ENCODE results near the gene ANAPC2. TPM values are rescaled to one million over a fixed set of nuclear protein-coding genes. Genes with fewer than 3 reads are reported as not detected.

Gene ANAPC2
- polyA plus RNA-seq, 4 donors, result 37.1 to 50.4 (median 40.9) TPM

DNA sequence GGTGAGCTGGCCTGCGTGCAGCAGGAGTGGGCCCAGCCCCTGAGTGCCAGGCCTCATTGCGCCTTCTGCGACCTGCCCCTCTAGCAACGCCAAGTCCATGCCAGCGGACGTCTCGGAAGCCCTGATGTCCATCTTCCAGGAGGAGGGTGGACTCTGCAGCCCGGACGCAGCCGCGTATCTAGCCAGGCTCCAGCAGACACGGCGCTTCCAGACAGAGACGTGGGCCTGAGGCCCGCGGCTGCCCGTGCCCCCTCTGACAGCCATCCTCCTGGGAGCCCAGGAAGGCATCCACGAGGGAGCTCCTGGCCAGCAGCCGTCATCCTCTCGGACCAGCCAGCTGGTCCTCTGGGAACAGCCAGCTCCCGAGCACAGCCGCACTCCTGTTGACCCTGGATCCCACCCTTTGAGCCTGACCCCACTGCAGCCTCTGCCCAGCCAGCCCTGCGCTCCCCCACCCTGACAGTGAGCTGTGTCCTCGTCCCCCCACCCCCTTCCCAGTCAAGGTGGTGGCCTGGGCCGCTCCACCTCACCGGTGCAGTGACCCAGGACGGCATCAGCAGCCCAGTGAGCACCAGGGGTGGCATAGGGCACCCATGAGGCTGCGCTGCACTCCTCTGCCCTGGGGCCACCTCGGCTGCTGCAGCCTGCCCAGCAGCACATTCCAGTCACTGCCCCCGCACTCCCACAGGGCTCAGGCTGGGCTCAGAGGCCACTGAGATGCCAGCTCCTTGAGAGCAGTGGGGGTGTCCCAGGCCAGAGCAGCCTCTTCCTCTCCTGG lies 28.0 kb upstream of the ANAPC2 start:
- no peak for DNase-seq (ENCODE audit: low read depth in 4 of 4, low spot score in 3 of 4)

GRCh38 chr9:137215196-137215986 lies 27.0 kb upstream of the ANAPC2 start:
- no peak for DNase-seq (ENCODE audit: low read depth in 4 of 4, low spot score in 3 of 4)

GRCh38 chr9:137214620-137215019 lies 26.3 kb upstream of the ANAPC2 start:
- DNase-seq (ENCODE audit: low read depth in 4 of 4, low spot score in 3 of 4), result no peak

- DNase-seq (ENCODE audit: low read depth in 4 of 4, low spot score in 3 of 4), result no peak
These were observed 25.1 kb upstream of the ANAPC2 start for GRCh38 chr9:137213160-137214060.

DNA sequence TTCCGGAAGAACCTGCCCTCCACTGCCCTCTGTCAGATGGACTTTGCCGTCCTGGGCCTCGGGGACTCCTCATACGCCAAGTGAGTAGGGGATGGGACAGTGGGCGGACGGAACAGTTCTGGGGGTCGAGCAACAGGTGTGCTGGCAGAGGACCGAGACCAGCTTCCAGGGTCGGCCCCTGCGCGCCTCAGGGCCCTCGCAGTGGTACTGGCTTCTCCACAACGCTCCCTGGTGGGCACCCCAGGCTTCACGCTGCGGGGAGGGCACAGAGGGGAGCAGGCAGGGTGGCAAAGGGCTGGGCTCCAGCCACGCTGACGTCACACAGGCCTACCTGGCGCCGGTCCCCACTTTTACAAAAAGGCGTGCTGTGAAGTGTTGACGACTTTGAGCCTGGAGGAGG lies 24.2 kb upstream of the ANAPC2 start:
- DNase-seq (ENCODE audit: low read depth in 4 of 4, low spot score in 3 of 4), result no peak

DNA sequence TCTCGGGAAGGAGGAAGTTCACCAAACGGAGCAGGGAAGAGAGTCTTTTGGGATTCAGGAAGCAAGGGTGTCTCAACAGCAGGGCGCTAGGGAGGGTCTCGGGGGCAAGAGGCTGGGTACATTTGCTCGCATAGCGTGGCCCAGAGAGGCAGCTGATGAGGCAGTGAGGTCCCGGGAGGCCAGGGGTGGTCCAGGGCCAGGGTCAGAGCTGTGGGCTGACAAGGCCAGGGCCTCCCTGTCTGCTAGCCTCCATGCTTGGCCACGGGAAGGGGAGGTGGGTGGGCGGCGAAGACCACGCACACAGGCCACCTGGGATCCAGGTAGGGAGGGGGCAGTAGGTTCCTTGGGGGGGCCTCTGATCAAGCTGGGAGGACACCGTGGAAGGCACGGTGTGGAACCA lies 23.2 kb upstream of the ANAPC2 start:
- no peak for DNase-seq (ENCODE audit: low read depth in 4 of 4, low spot score in 3 of 4)

GRCh38 chr9:137206602-137207001 lies 18.2 kb upstream of the ANAPC2 start:
- no peak for DNase-seq (ENCODE audit: low read depth in 4 of 4, low spot score in 3 of 4)

GRCh38 chr9:137205126-137206069 lies 17.0 kb upstream of the ANAPC2 start, which contains the start of the genes NDOR1 and TMEM203:
Gene NDOR1 (plus strand): TSS chr9:137205700. CDS start chr9:137205778, 78 bp downstream.
Gene TMEM203 (minus strand): TSS chr9:137205648. CDS start chr9:137205414, 234 bp downstream.
- DNase-seq (ENCODE audit: low read depth in 4 of 4, low spot score in 3 of 4), result peak; percentile 76 to 89 (median 80)

- no peak for DNase-seq (ENCODE audit: low read depth in 4 of 4, low spot score in 3 of 4)
These were observed 16.4 kb upstream of the ANAPC2 start for GRCh38 chr9:137204731-137205125.

GRCh38 chr9:137202966-137203365 lies 14.6 kb upstream of the ANAPC2 start:
- no peak for DNase-seq (ENCODE audit: low read depth in 4 of 4, low spot score in 3 of 4)

DNA sequence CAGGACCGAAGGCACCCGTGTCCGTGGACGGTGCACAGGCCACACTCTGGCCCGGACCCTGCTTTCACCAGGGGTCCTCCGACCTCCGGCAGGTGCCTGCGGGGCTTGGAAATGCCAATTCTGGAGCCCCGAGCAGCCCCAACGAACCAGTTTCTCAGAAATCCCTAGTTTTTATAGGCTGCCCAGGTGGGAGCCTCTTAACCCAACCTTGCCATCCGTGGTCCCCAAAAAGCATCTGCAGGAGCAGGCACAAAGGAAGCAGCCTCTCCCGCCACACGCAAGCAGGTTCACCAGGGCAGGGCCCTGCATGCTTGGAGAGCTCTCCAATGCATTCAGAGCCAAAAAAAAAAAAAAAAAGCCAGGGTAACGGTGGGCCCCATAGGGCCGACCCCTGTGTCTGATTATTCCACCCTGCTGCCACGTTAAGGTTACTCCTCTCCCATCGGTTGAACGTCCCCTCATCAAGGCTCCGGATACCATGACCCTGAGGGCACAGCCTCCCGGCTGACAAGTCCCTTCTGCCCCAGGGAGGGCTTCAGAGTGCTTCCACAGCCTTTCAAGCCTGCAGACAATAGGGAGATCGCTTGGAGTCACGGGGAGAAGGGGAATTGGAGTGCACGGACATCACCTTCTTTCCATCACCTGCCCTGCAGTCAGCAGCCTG lies 13.0 kb upstream of the ANAPC2 start:
- no peak for DNase-seq (ENCODE audit: low read depth in 4 of 4, low spot score in 3 of 4)

- peak; percentile 93 to 99 (median 97) for DNase-seq (ENCODE audit: low read depth in 4 of 4, low spot score in 3 of 4)
These were observed 12.2 kb upstream of the ANAPC2 start, which contains the start of gene TPRN for GRCh38 chr9:137200311-137201204. Gene TPRN (minus strand): TSS chr9:137200741. CDS start chr9:137200711, 30 bp downstream.

DNA sequence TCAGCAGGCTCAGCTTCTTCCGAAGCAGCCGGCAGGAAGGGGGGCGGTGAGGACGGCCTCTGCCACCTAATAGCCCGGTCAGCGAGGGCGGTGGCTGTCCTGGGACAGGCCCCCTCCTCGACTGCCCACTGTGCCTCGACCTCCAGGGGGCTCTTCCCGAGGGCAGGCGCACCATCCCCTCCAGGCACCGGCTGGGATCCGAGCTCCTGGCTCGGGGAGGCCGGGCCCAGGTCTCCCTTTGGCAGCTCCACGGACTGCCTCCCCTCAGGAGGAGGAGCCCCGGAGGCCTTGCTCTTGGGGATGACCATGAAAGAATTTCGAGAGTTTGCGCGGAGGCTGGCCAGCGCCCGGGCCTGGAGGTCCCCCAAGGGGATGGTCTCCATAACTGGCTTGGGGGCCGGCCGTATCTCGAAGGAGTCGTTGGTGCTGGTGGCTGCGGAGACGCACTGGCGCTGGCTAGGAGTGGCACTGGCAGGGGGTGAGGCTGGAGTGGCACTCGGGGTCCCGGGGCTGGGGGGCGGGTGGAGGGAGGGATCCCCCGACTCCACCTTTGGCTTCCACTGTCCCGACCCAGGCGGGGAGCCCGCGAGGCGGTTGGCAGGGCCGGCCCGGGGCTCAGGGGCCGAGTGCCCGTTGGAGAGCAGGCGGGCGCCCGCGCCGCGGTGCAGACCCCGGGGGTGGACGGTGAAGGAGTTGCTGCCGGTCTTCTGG lies 11.2 kb upstream of the ANAPC2 start:
- no peak for DNase-seq (ENCODE audit: low read depth in 4 of 4, low spot score in 3 of 4)

- no peak for DNase-seq (ENCODE audit: low read depth in 4 of 4, low spot score in 3 of 4)
These were observed 10.5 kb upstream of the ANAPC2 start for GRCh38 chr9:137198902-137199283.

DNA sequence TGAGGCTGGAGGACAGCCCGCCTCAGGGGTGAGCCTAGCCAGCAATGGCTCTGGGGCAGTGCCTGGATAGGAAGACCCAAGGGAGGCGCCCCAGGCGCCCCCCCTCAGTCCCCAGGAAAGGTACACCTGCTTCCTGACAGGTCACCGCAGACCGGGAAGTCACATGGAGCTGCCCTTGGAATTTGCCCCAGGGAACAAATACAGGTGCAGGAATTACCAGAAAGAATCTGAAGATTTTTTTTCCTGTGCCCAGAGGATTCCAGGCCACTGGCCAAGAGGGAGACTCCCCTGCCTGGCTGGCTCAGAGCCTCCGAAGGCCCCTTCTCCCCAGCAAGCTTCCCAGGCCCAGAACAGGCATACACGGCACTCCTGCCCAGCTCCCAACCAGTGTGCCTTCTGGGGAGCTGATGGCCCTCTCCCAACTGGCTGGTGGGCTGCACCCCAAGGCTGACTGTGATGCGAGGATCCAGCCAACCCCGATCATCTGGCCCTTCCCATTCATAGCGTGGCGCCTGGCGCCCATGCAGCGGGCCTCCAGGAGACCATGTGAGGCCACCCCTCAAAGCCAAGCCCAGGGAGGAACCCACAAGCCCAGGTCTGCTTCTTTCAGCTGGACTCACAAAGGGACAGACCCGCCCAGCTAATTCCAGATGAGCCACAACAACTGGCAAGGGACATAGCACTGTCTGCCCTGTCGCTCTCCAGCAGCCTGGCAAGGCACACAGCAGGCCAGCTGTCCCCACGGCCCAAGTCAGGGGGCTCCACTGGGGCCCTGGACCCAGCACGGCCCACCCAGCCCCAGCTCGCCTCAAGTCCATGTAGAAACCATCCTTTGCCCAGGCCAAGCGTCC lies 9.9 kb upstream of the ANAPC2 start:
- no peak for DNase-seq (ENCODE audit: low read depth in 4 of 4, low spot score in 3 of 4)

- no peak for DNase-seq (ENCODE audit: low read depth in 4 of 4, low spot score in 3 of 4)
These were observed 7.3 kb upstream of the ANAPC2 start for GRCh38 chr9:137195525-137196220.
